ENCODE measurements around the gene DST. TPM values are rescaled to one million over a fixed set of nuclear protein-coding genes. Genes with fewer than 3 reads are reported as not detected.

The DST gene
- total RNA-seq, 1 experiment from 2014 or later: 76.0 TPM

DNA sequence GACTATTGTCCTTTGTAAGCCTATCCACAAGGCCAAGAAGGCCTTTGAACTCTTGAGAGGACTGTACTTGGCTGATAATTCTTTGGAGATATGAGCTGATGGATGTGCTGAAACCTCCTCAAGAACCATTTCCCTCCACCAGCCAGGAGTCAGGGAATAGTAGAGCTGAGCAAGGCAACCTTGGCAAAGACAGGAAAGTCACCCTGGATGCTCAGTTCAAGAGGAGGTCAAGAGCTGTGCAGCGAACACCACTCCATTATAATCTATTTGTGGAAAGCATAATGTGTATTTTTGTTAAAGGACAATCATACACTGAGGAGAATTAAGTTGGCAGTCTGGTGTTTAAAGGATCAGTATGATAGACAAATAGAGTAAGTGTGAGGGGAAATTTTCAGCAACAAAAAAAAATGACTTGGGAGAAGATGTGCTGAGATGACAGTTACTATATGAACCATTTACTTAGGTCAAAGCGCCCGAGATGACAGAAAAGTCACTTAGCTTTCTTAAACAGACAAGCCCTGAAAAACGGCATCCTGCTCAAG, 218.1 kb downstream of the DST start:
- H3K9me3 ChIP-seq: no peaks in the 10 kb centered on the region
- ChIA-PET CTCF (no interaction called here), POLR2A (no interaction called here)
- intact Hi-C loops (cut with micrococcal nuclease; ENCODE audit: unreplicated experiment): no loop called here
- Mint-ChIP-seq H3K27me3 (ENCODE audit: insufficient read depth, unreplicated experiment) (no peaks in the 10 kb centered on the region), H3K27ac (ENCODE audit: unreplicated experiment) (no peak overlapping the region), H3K4me3 (ENCODE audit: unreplicated experiment) (no peak overlapping the region), H3K9me3 (ENCODE audit: unreplicated experiment) (no peaks in the 10 kb centered on the region), H3K36me3 (ENCODE audit: insufficient read depth, unreplicated experiment) (no peaks in the 10 kb centered on the region), H3K4me1 (ENCODE audit: low read depth, unreplicated experiment) (peaks cover 5% of the 10 kb centered on the region)
- no peaks in the 10 kb centered on the region for H3K36me3 ChIP-seq (ENCODE audit: control insufficient read depth, insufficient read depth, low read length)
- no peaks in the 10 kb centered on the region for H3K4me1 ChIP-seq
- no peaks in the 10 kb centered on the region for H3K27me3 ChIP-seq (replicated peaks; ENCODE audit: control insufficient read depth, insufficient read depth, low read length)
- no peak for DNase-seq
- BruUV-seq (replicated peaks): no TSS peak
- TF ChIP-seq, protein P1, sequence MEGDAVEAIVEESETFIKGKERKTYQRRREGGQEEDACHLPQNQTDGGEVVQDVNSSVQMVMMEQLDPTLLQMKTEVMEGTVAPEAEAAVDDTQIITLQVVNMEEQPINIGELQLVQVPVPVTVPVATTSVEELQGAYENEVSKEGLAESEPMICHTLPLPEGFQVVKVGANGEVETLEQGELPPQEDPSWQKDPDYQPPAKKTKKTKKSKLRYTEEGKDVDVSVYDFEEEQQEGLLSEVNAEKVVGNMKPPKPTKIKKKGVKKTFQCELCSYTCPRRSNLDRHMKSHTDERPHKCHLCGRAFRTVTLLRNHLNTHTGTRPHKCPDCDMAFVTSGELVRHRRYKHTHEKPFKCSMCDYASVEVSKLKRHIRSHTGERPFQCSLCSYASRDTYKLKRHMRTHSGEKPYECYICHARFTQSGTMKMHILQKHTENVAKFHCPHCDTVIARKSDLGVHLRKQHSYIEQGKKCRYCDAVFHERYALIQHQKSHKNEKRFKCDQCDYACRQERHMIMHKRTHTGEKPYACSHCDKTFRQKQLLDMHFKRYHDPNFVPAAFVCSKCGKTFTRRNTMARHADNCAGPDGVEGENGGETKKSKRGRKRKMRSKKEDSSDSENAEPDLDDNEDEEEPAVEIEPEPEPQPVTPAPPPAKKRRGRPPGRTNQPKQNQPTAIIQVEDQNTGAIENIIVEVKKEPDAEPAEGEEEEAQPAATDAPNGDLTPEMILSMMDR (IDR thresholded peaks at IDR 0.05; ENCODE audit: insufficient read depth in 1 of 2, low read depth in 1 of 2, low read length in 1 of 2, severe bottlenecking in 1 of 2, unreplicated experiment in 1 of 2): no peak
- H3K4me3 ChIP-seq (ENCODE audit: low read depth, low read length): no peak overlapping the region

DNA sequence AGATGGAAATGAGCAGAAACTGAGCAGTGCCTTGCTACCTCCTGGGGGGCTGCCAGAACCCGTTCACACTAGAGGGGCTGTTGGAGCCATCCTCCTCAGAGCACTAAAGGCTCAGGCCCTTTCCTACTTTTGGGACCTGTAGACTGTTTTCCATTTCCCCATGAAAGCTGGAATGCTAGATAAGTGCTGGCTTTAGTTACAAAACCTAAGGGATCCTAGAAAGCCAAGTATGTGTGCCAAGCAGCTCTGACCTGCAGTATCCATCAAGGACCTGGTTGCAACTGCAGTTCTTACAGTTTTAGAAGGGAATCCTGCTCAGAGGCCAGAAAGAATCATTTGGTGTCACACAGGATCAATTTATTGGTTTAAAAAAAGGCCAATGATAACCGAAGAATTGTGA, 218.6 kb downstream of the DST start:
- H3K27me3 ChIP-seq (replicated peaks; ENCODE audit: control insufficient read depth, insufficient read depth, low read length): no peaks in the 10 kb centered on the region
- no peaks in the 10 kb centered on the region for H3K4me1 ChIP-seq
- no TSS peak for BruUV-seq (replicated peaks)
- intact Hi-C loops (cut with micrococcal nuclease; ENCODE audit: unreplicated experiment): no loop called here
- ChIA-PET POLR2A (no interaction called here), CTCF (no interaction called here)
- peaks cover 5% of the 10 kb centered on the region for H3K4me1 Mint-ChIP-seq (ENCODE audit: low read depth, unreplicated experiment)
- H3K4me3 ChIP-seq (ENCODE audit: low read depth, low read length): no peak overlapping the region
- no peak for DNase-seq
- no peaks in the 10 kb centered on the region for H3K27me3 Mint-ChIP-seq (ENCODE audit: insufficient read depth, unreplicated experiment)
- no peaks in the 10 kb centered on the region for H3K9me3 Mint-ChIP-seq (ENCODE audit: unreplicated experiment)
- no peak overlapping the region for H3K4me3 Mint-ChIP-seq (ENCODE audit: unreplicated experiment)
- no peaks in the 10 kb centered on the region for H3K9me3 ChIP-seq
- no peaks in the 10 kb centered on the region for H3K36me3 Mint-ChIP-seq (ENCODE audit: insufficient read depth, unreplicated experiment)
- TF ChIP-seq, protein P1 (IDR thresholded peaks at IDR 0.05; ENCODE audit: insufficient read depth in 1 of 2, low read depth in 1 of 2, low read length in 1 of 2, severe bottlenecking in 1 of 2, unreplicated experiment in 1 of 2): no peak
- no peak overlapping the region for H3K27ac Mint-ChIP-seq (ENCODE audit: unreplicated experiment)
- H3K36me3 ChIP-seq (ENCODE audit: control insufficient read depth, insufficient read depth, low read length): no peaks in the 10 kb centered on the region

DNA sequence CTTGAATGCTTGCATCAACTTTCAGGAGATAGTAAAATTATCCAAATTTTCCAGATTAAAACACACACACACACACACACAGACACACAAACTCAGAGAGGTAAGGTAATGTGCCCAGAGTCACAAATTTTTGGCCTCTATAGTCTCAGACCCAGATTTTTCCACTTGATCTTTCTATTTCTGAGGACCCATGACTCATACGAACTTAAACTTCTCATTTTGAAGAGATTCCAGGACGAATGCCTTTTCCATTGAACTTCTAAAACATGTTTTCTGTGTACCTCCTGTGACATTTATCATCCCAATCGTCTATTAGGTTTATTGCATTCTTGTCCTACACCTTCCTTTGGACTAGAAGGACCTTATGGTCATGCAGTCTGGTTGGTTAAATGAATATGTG, 222.4 kb downstream of the DST start:
- Histone ChIP-seq H3K36me3 (ENCODE audit: control insufficient read depth, insufficient read depth, low read length) (no peaks in the 10 kb centered on the region), H3K4me3 (ENCODE audit: low read depth, low read length) (no peak overlapping the region), H3K27me3 (replicated peaks; ENCODE audit: control insufficient read depth, insufficient read depth, low read length) (no peaks in the 10 kb centered on the region), H3K9me3 (no peaks in the 10 kb centered on the region), H3K4me1 (no peaks in the 10 kb centered on the region)
- ChIA-PET CTCF (no interaction called here), POLR2A (no interaction called here)
- Mint-ChIP-seq H3K4me3 (ENCODE audit: unreplicated experiment) (no peak overlapping the region), H3K27me3 (ENCODE audit: insufficient read depth, unreplicated experiment) (no peaks in the 10 kb centered on the region), H3K9me3 (ENCODE audit: unreplicated experiment) (no peaks in the 10 kb centered on the region), H3K36me3 (ENCODE audit: insufficient read depth, unreplicated experiment) (no peaks in the 10 kb centered on the region), H3K4me1 (ENCODE audit: low read depth, unreplicated experiment) (peaks cover 11% of the 10 kb centered on the region), H3K27ac (ENCODE audit: unreplicated experiment) (no peak overlapping the region)
- no TSS peak for BruUV-seq (replicated peaks)
- intact Hi-C loops (cut with micrococcal nuclease; ENCODE audit: unreplicated experiment): no loop called here
- no peak for DNase-seq
- TF ChIP-seq, protein P1 (IDR thresholded peaks at IDR 0.05; ENCODE audit: insufficient read depth in 1 of 2, low read depth in 1 of 2, low read length in 1 of 2, severe bottlenecking in 1 of 2, unreplicated experiment in 1 of 2): no peak

Measured in Caco-2 (cell line).